T-helper 2 cell treated with Interferon-gamma antibody and Interleukin-4, amounts not matched to agents 5 μg/mL and 100 μg/mL, for 36 hours (primary cell): ENCODE results near the gene RBM33.

Experiments used
- DNase-seq: peaks from one replicate; pipeline ENCODE4 v3.0.0; 2021; ENCODE audit warnings: low spot score
- H3K27ac Mint-ChIP-seq: one replicate; pipeline ENCODE4 v1.8.0; 2021; ENCODE audit warnings: mild to moderate bottlenecking, mixed read lengths
- H3K27me3 Mint-ChIP-seq: one replicate; pipeline ENCODE4 v1.8.0; 2021; ENCODE audit warnings: low read depth, mixed read lengths
- H3K36me3 Mint-ChIP-seq: one replicate; pipeline ENCODE4 v1.8.0; 2021; ENCODE audit warnings: low read depth, mixed read lengths
- H3K4me1 Mint-ChIP-seq: one replicate; pipeline ENCODE4 v1.8.0; 2021; ENCODE audit warnings: low read depth, mixed read lengths
- H3K4me3 Mint-ChIP-seq: one replicate; pipeline ENCODE4 v1.8.0; 2022; ENCODE audit warnings: mild to moderate bottlenecking, moderate library complexity, mixed read lengths
- H3K9me3 Mint-ChIP-seq: one replicate; pipeline ENCODE4 v1.8.0; 2021; ENCODE audit warnings: mixed read lengths

RBM33 gene

GRCh38 chr7:155787171-155787851 is 142.8 kb downstream of the RBM33 start:
- H3K4me3 Mint-ChIP-seq: no peak overlapping the region
- no peaks in the 10 kb centered on the region for H3K9me3 Mint-ChIP-seq
- H3K27ac Mint-ChIP-seq: no peak overlapping the region

GRCh38 chr7:155788616-155789000 is 144.1 kb downstream of the RBM33 start:
- Mint-ChIP-seq H3K9me3 (no peaks in the 10 kb centered on the region), H3K27ac (no peak overlapping the region), H3K36me3 (no peaks in the 10 kb centered on the region), H3K4me3 (no peak overlapping the region), H3K27me3 (peaks cover 20% of the 10 kb centered on the region), H3K4me1 (no peaks in the 10 kb centered on the region)
- no peak for DNase-seq

More at GRCh38 chr7:155787171-155787851, 142.8 kb downstream of the RBM33 start:
- Mint-ChIP-seq H3K27me3 (peaks cover 20% of the 10 kb centered on the region), H3K36me3 (peaks cover 3% of the 10 kb centered on the region), H3K4me1 (no peaks in the 10 kb centered on the region)
- no peak for DNase-seq

- Mint-ChIP-seq H3K36me3 (no peaks in the 10 kb centered on the region), H3K9me3 (no peaks in the 10 kb centered on the region), H3K4me3 (no peak overlapping the region), H3K4me1 (no peaks in the 10 kb centered on the region), H3K27me3 (peaks cover 20% of the 10 kb centered on the region), H3K27ac (no peak overlapping the region)
- DNase-seq: no peak
These were observed 144.7 kb downstream of the RBM33 start for GRCh38 chr7:155789001-155789725.

- H3K36me3 Mint-ChIP-seq: no peaks in the 10 kb centered on the region
- H3K4me1 Mint-ChIP-seq: no peaks in the 10 kb centered on the region
- no peak overlapping the region for H3K27ac Mint-ChIP-seq
- no peak for DNase-seq
- no peak overlapping the region for H3K4me3 Mint-ChIP-seq
- peaks cover 20% of the 10 kb centered on the region for H3K27me3 Mint-ChIP-seq
- H3K9me3 Mint-ChIP-seq: no peaks in the 10 kb centered on the region
These were observed 146.2 kb downstream of the RBM33 start for GRCh38 chr7:155790666-155791065.

- H3K4me3 Mint-ChIP-seq: no peak overlapping the region
These were observed 146.8 kb downstream of the RBM33 start for GRCh38 chr7:155791214-155791737.

GRCh38 chr7:155791836-155792235 is 147.4 kb downstream of the RBM33 start:
- no peak for DNase-seq
- Mint-ChIP-seq H3K4me3 (no peak overlapping the region), H3K9me3 (no peaks in the 10 kb centered on the region), H3K4me1 (no peaks in the 10 kb centered on the region), H3K27me3 (peaks cover 12% of the 10 kb centered on the region), H3K27ac (no peak overlapping the region), H3K36me3 (no peaks in the 10 kb centered on the region)

More at GRCh38 chr7:155791214-155791737, 146.8 kb downstream of the RBM33 start:
- peaks cover 17% of the 10 kb centered on the region for H3K27me3 Mint-ChIP-seq
- no peaks in the 10 kb centered on the region for H3K9me3 Mint-ChIP-seq
- H3K27ac Mint-ChIP-seq: no peak overlapping the region
- DNase-seq: no peak
- no peaks in the 10 kb centered on the region for H3K4me1 Mint-ChIP-seq
- H3K36me3 Mint-ChIP-seq: no peaks in the 10 kb centered on the region

- no peak for DNase-seq
- H3K4me3 Mint-ChIP-seq: no peak overlapping the region
- H3K27me3 Mint-ChIP-seq: peaks cover 10% of the 10 kb centered on the region
- H3K4me1 Mint-ChIP-seq: no peaks in the 10 kb centered on the region
- H3K27ac Mint-ChIP-seq: no peak overlapping the region
- H3K9me3 Mint-ChIP-seq: no peaks in the 10 kb centered on the region
- no peaks in the 10 kb centered on the region for H3K36me3 Mint-ChIP-seq
These were observed 148.0 kb downstream of the RBM33 start for GRCh38 chr7:155792315-155792960.

- Mint-ChIP-seq H3K4me1 (no peaks in the 10 kb centered on the region), H3K36me3 (no peaks in the 10 kb centered on the region), H3K4me3 (no peak overlapping the region), H3K27me3 (peaks cover 5% of the 10 kb centered on the region), H3K27ac (no peak overlapping the region), H3K9me3 (no peaks in the 10 kb centered on the region)
- no peak for DNase-seq
These were observed 148.6 kb downstream of the RBM33 start for GRCh38 chr7:155792999-155793560.

GRCh38 chr7:155793720-155794119 is 149.3 kb downstream of the RBM33 start:
- Mint-ChIP-seq H3K27me3 (peaks cover 11% of the 10 kb centered on the region), H3K9me3 (no peaks in the 10 kb centered on the region), H3K27ac (no peak overlapping the region), H3K36me3 (no peaks in the 10 kb centered on the region), H3K4me3 (no peak overlapping the region), H3K4me1 (peaks cover 4% of the 10 kb centered on the region)
- no peak for DNase-seq

- DNase-seq: no peak
- Mint-ChIP-seq H3K9me3 (no peaks in the 10 kb centered on the region), H3K27me3 (peaks cover 12% of the 10 kb centered on the region), H3K36me3 (no peaks in the 10 kb centered on the region), H3K4me3 (no peak overlapping the region), H3K4me1 (peaks cover 8% of the 10 kb centered on the region), H3K27ac (no peak overlapping the region)
These were observed 149.7 kb downstream of the RBM33 start for GRCh38 chr7:155794196-155794595.

- Mint-ChIP-seq H3K4me1 (peaks cover 8% of the 10 kb centered on the region), H3K27ac (no peak overlapping the region), H3K36me3 (no peaks in the 10 kb centered on the region), H3K27me3 (peaks cover 24% of the 10 kb centered on the region), H3K4me3 (no peak overlapping the region), H3K9me3 (no peaks in the 10 kb centered on the region)
- DNase-seq: no peak
These were observed 150.9 kb downstream of the RBM33 start for GRCh38 chr7:155795401-155795800.

GRCh38 chr7:155795951-155796350 is 151.5 kb downstream of the RBM33 start:
- H3K4me3 Mint-ChIP-seq: no peak overlapping the region
- H3K27me3 Mint-ChIP-seq: peaks cover 30% of the 10 kb centered on the region
- H3K9me3 Mint-ChIP-seq: no peaks in the 10 kb centered on the region
- DNase-seq: no peak
- no peak overlapping the region for H3K27ac Mint-ChIP-seq
- H3K36me3 Mint-ChIP-seq: no peaks in the 10 kb centered on the region
- peaks cover 8% of the 10 kb centered on the region for H3K4me1 Mint-ChIP-seq

GRCh38 chr7:155796381-155797261 is 152.2 kb downstream of the RBM33 start:
- Mint-ChIP-seq H3K36me3 (no peaks in the 10 kb centered on the region), H3K4me1 (peaks cover 8% of the 10 kb centered on the region), H3K27me3 (peaks cover 36% of the 10 kb centered on the region), H3K4me3 (no peak overlapping the region), H3K9me3 (no peaks in the 10 kb centered on the region), H3K27ac (no peak overlapping the region)
- DNase-seq: peak; percentile 59
